K562 (cell line): ENCODE data around the gene KCTD19. TPM values are rescaled to one million over a fixed set of nuclear protein-coding genes. Genes with fewer than 3 reads are reported as not detected.

Experiments used
- ATAC-seq: fragments of 200-7000 bp; cut with Tn5 transposase; 3 replicates; pipeline ENCODE4 v1.9.1; 2020; ENCODE audit warnings: moderate library complexity
- BruUV-seq: library from RNA; stranded (reverse); fragments of 400-500 nt; replicated peaks from 2 replicates; lab custom pipeline; 2021; lab: Mats Ljungman, UMichigan
- CTCF ChIA-PET: fragments of 300-600 bp; formaldehyde crosslinking; extraction: SDS; loops from one replicate; lab custom pipeline; 2021; ENCODE audit warnings: low intra/inter-chr PET ratio; lab: Yijun Ruan, JAX
- POLR2A ChIA-PET: fragments of 300-600, 350-650 bp; sonication (Branson Sonifier 250); formaldehyde crosslinking; extraction: SDS; loops from one replicate; lab custom pipeline; 2021; ENCODE audit warnings: antibody characterized with exemption, inconsistent platforms; lab: Yijun Ruan, JAX
- DNase-seq, 4 experiments: peaks; one replicate each; pipeline versions ENCODE4 v3.0.0 to v3.0.0-alpha.2; 2011 to 2018; ENCODE audit warnings: low spot score in 3 of 4, mixed read lengths in 3 of 4; ENCODE audit errors: extremely low read depth in 1 of 4
- FAIRE-seq: peaks from 2 replicates; lab custom pipeline; 2011; peaks lifted over from hg19 to GRCh38; lab: Jason Lieb, UNC
- H2AFZ ChIP-seq: 2 replicates; pipeline ENCODE4 v1.6.0; 2011; ENCODE audit warnings: low read depth, low read length, control low read depth, inconsistent platforms
- H3K27ac ChIP-seq: fragments of 200-600 bp; 3 replicates; pipeline ENCODE4 v1.8.0; 2011; ENCODE audit warnings: low read depth, mild to moderate bottlenecking, control low read depth, inconsistent platforms, low read length, moderate library complexity, mixed read lengths; ENCODE audit errors: extremely low read depth
- H3K27me3 ChIP-seq, 2 experiments: fragments of 300-600 bp in 1 of 2; 2 replicates in 1 of 2; 3 replicates in 1 of 2; pipeline versions ENCODE4 v1.6.0 to v1.8.0; 2011; ENCODE audit warnings: inconsistent platforms in 2 of 2, low read length in 2 of 2, mild to moderate bottlenecking in 1 of 2, mixed read lengths in 1 of 2, moderate library complexity in 1 of 2; ENCODE audit not compliant: control insufficient read depth in 2 of 2, insufficient read depth in 2 of 2
- H3K36me3 ChIP-seq: fragments of 300-600 bp; 3 replicates; pipeline ENCODE4 v1.8.0; 2011; ENCODE audit warnings: mild to moderate bottlenecking, low read length, inconsistent platforms; ENCODE audit not compliant: control insufficient read depth, insufficient read depth
- H3K4me1 ChIP-seq, 2 experiments: fragments of 200-600 bp in 1 of 2; replicated peaks in 1 of 2; 2 replicates in 1 of 2; 3 replicates in 1 of 2; pipeline versions ENCODE4 v1.5.1 to v1.8.0; 2011; ENCODE audit warnings: inconsistent platforms in 2 of 2, low read length in 2 of 2, mild to moderate bottlenecking in 1 of 2, mixed read lengths in 1 of 2, moderate library complexity in 1 of 2; ENCODE audit not compliant: control insufficient read depth in 2 of 2, insufficient read depth in 2 of 2
- H3K4me2 ChIP-seq: 2 replicates; pipeline ENCODE4 v1.6.1; 2011; ENCODE audit warnings: low read length, control low read depth, inconsistent platforms, mixed read lengths; ENCODE audit not compliant: insufficient read depth
- H3K4me3 ChIP-seq: fragments of 200-600 bp; sonication (generic), shearing (Covaris generic); 2 replicates; pipeline ENCODE4 v1.5.1; 2016; ENCODE audit warnings: control low read depth, inconsistent platforms
- H3K79me2 ChIP-seq: fragments of 200-600 bp; 3 replicates; pipeline ENCODE4 v1.8.0; 2011; ENCODE audit warnings: low read length, inconsistent platforms; ENCODE audit not compliant: control insufficient read depth, insufficient read depth
- H3K9ac ChIP-seq, 2 experiments: 2 replicates each; pipeline versions ENCODE4 v1.6.0 to v1.6.1; 2011; ENCODE audit warnings: low read depth in 2 of 2, low read length in 2 of 2, control low read depth in 1 of 2, inconsistent platforms in 1 of 2, mild to moderate bottlenecking in 1 of 2, mixed read lengths in 1 of 2; ENCODE audit not compliant: insufficient read depth in 1 of 2
- H3K9me1 ChIP-seq: one replicate; pipeline ENCODE4 v1.6.0; 2011; ENCODE audit warnings: inconsistent platforms, mild to moderate bottlenecking, low read length, moderate library complexity; ENCODE audit not compliant: control insufficient read depth, insufficient read depth
- H3K9me3 ChIP-seq: replicated peaks from 2 replicates; pipeline ENCODE4 v1.5.1; 2011; ENCODE audit warnings: low read depth, low read length, inconsistent platforms; ENCODE audit not compliant: control insufficient read depth, insufficient read depth
- H4K20me1 ChIP-seq: replicated peaks from 2 replicates; pipeline ENCODE4 v1.6.1; 2011; ENCODE audit warnings: low read length, inconsistent platforms, mixed read lengths; ENCODE audit not compliant: control insufficient read depth, insufficient read depth
- CBFA2T3 ChIP-seq: fragments of 450-650 bp; IDR thresholded peaks from 2 replicates; pipeline ENCODE4 v1.6.1; 2017
- CCNT2 ChIP-seq: IDR thresholded peaks from 2 replicates; pipeline ENCODE4 v1.6.1; 2011; ENCODE audit warnings: borderline replicate concordance, low read depth, mild to moderate bottlenecking, moderate library complexity, mixed read lengths, low read length; ENCODE audit not compliant: insufficient read length; ENCODE audit errors: extremely low read depth
- NFRKB ChIP-seq: fragments of 450-650 bp; IDR thresholded peaks from 2 replicates; pipeline ENCODE4 v1.6.1; 2016; ENCODE audit warnings: low read depth
- PRDM10 ChIP-seq: fragments of 450-650 bp; IDR thresholded peaks from 2 replicates; pipeline ENCODE4 v1.6.1; 2018; ENCODE audit not compliant: partially characterized antibody
- TGIF2 ChIP-seq: sonication (generic); formaldehyde crosslinking; IDR thresholded peaks from 2 replicates; pipeline ENCODE4 v1.8.1; 2022; ENCODE audit warnings: mild to moderate bottlenecking, missing genetic modification reagents, moderate library complexity
- ZNF407 ChIP-seq: fragments of 450-650 bp; IDR thresholded peaks from 2 replicates; pipeline ENCODE4 v1.6.1; 2016; ENCODE audit warnings: low read depth
- WGBS: fragments of 100-300 bp; shearing (Covaris generic); methylation state at CpG from one replicate; pipeline ENCODE4 v1.1.6; 2016; ENCODE audit warnings: low coverage, mixed read lengths; ENCODE audit not compliant: insufficient coverage; ENCODE audit errors: missing lambda C conversion rate; 5-methylcytosine and 5-hydroxymethylcytosine counted together
- in situ Hi-C: fragments of 300-500 bp; cut with MboI; formaldehyde crosslinking; loops from 4 replicates; pipeline ENCODE4 v1.15.0; 2018; ENCODE audit warnings: inconsistent platforms, mixed read lengths
- intact Hi-C: fragments of 100-400 bp; cut with micrococcal nuclease; formaldehyde crosslinking; loops from 2 replicates; pipeline ENCODE4 v1.14.2; 2022
- polyA plus RNA-seq, 8 experiments: library from polyadenylated mRNA; depleted of rRNA in 4 of 8; stranded (reverse) in 5 of 8; unstranded in 3 of 8; fragments of >200 nt; fragmentation: Nextera tagmentation in 2 of 8; fragmentation: Illumina TruSeq in 1 of 8; extraction: Ambion mirVana in 2 of 8; extraction: Trizol in 1 of 8; gene quantifications; 2 replicates each; pipeline versions ENCODE4 v1.2.1 to v1.2.3, GENCODE V29; 2011 to 2014; ENCODE audit warnings: inconsistent platforms in 1 of 8, missing spikeins in 1 of 8
- total RNA-seq, 7 experiments: library from RNA; depleted of rRNA in 6 of 7; stranded (reverse); fragments of >200 nt in 6 of 7; fragmentation: Illumina TruSeq in 2 of 7; extraction: Trizol in 2 of 7; gene quantifications; 2 replicates each; pipeline versions ENCODE4 v1.2.1 to v1.2.3, GENCODE V29; 2011 to 2021; ENCODE audit warnings: low replicate concordance in 1 of 7

KCTD19 gene
- total and polyA plus RNA-seq, 9 of the 15 experiments (the other 6 are each of a cell fraction or from before 2014, with no cell fraction given): 0.03 to 0.91 (median 0.22) TPM; not detected in 2

- Histone ChIP-seq H3K9me3 (no peaks in the 10 kb centered on the region), H3K79me2 (no peaks in the 10 kb centered on the region), H3K4me1 (no peaks in the 10 kb centered on the region), H3K4me2 (no peak overlapping the region), H3K27me3 (0 out of 5 replicates have a peak, but pooled peaks cover under 1 to 4% of the 10 kb centered on the region in 2 experiments), H2AFZ (no peak overlapping the region), H3K36me3 (no peaks in the 10 kb centered on the region), H3K4me3 (no peak overlapping the region), H3K27ac (no peak overlapping the region), H3K9ac (no peak overlapping the region), H3K9me1 (no peaks in the 10 kb centered on the region), H4K20me1 (no peaks in the 10 kb centered on the region)
- in situ Hi-C loops (no loop called here), intact Hi-C loops (loop anchor here (10.0 kb wide), 1 partner anchor 48 kb away; the partner anchor contains the start of gene TPPP3)
- TF ChIP-seq TGIF2 (CRISPR knock-in tag) (no peak), NFRKB (no peak), CCNT2 (no peak), CBFA2T3 (no peak), ZNF407 (no peak), PRDM10 (no peak)
- ATAC-seq: no peak
- no peak for DNase-seq
- ChIA-PET POLR2A (interaction anchor here (0.7 to 1.6 kb wide), 2 partner anchors 61 to 86 kb away, joined by 3 read pairs; no protein-coding TSS in a partner anchor), CTCF (no interaction called here)
- 19% methylated on average over 3 of the region's 3 CpGs for WGBS
- no peak for FAIRE-seq
- no TSS peak for BruUV-seq
These were observed 19.8 kb upstream of the KCTD19 start for GRCh38 chr16:67346341-67346740.
